HepG2 (cell line): ENCODE results near the gene UBALD1. TPM values are rescaled to one million over a fixed set of nuclear protein-coding genes. Genes with fewer than 3 reads are reported as not detected.

Experiments
- AHR ChIP-seq: IDR thresholded peaks from 2 replicates; pipeline ENCODE4 v1.6.1; 2018; ENCODE audit warnings: missing genetic modification reagents, missing compliant biosample characterization
- CENPBD1 ChIP-seq: sonication (generic); formaldehyde crosslinking; IDR thresholded peaks from 2 replicates; pipeline ENCODE4 v1.8.0; 2022; ENCODE audit warnings: missing genetic modification reagents, low read depth, mild to moderate bottlenecking, borderline replicate concordance
- DBP ChIP-seq: sonication (generic); formaldehyde crosslinking; IDR thresholded peaks from 2 replicates; pipeline ENCODE4 v1.4.0; 2020; ENCODE audit warnings: missing genetic modification reagents; ENCODE audit errors: not compliant biosample characterization
- GPBP1L1 ChIP-seq: sonication (generic); formaldehyde crosslinking; IDR thresholded peaks from 2 replicates; pipeline ENCODE4 v1.5.0; 2020; ENCODE audit warnings: mild to moderate bottlenecking, missing genetic modification reagents
- HOXA9 ChIP-seq: sonication (generic); formaldehyde crosslinking; IDR thresholded peaks from 2 replicates; pipeline ENCODE4 v1.8.1; 2022; ENCODE audit warnings: missing genetic modification reagents, mild to moderate bottlenecking, moderate library complexity, borderline replicate concordance
- KDM4B ChIP-seq: sonication (generic); formaldehyde crosslinking; IDR thresholded peaks from 2 replicates; pipeline ENCODE4 v1.4.0; 2020; ENCODE audit warnings: missing genetic modification reagents
- KLF12 ChIP-seq: sonication (generic); formaldehyde crosslinking; IDR thresholded peaks from 2 replicates; pipeline ENCODE4 v1.4.0; 2020; ENCODE audit warnings: missing genetic modification reagents, borderline replicate concordance
- MNT ChIP-seq: fragments of 450-650 bp; IDR thresholded peaks from 2 replicates; pipeline ENCODE4 v1.6.1; 2016
- MXI1 ChIP-seq: IDR thresholded peaks from 3 replicates; pipeline ENCODE4 v1.6.1; 2012; ENCODE audit warnings: low read depth, low read length, inconsistent platforms, borderline replicate concordance
- NFATC3 ChIP-seq: sonication (generic); formaldehyde crosslinking; IDR thresholded peaks from 2 replicates; pipeline ENCODE4 v1.5.1; 2020; ENCODE audit warnings: mild to moderate bottlenecking, missing genetic modification reagents
- PCBP1 ChIP-seq: fragments of 200-400 bp; formaldehyde crosslinking; IDR thresholded peaks from 2 replicates; pipeline ENCODE4 v1.6.1; 2017; ENCODE audit warnings: mild to moderate bottlenecking, low read depth, low read length, borderline replicate concordance
- POLR2AphosphoS5 ChIP-seq: IDR thresholded peaks from 2 replicates; pipeline ENCODE4 v1.6.1; 2012; ENCODE audit warnings: low read depth, low read length
- PRDM10 ChIP-seq: sonication (generic); formaldehyde crosslinking; IDR thresholded peaks from 2 replicates; pipeline ENCODE4 v1.4.0; 2020; ENCODE audit warnings: low read depth, missing genetic modification reagents
- SAP130 ChIP-seq: IDR thresholded peaks from 2 replicates; pipeline ENCODE4 v1.6.1; 2016; ENCODE audit warnings: low read depth
- TAF1 ChIP-seq: sonication (generic); formaldehyde crosslinking; IDR thresholded peaks from 2 replicates; pipeline ENCODE4 v1.4.0; 2020; ENCODE audit warnings: missing genetic modification reagents
- TARDBP ChIP-seq: sonication (generic); formaldehyde crosslinking; IDR thresholded peaks from 2 replicates; pipeline ENCODE4 v1.8.0; 2022; ENCODE audit warnings: mild to moderate bottlenecking, missing genetic modification reagents
- ZC3H4 ChIP-seq: sonication (generic); formaldehyde crosslinking; IDR thresholded peaks from 2 replicates; pipeline ENCODE4 v1.4.0; 2020; ENCODE audit warnings: missing genetic modification reagents, borderline replicate concordance
- ZNF205 ChIP-seq: IDR thresholded peaks from 2 replicates; pipeline ENCODE4 v1.6.1; 2018; ENCODE audit warnings: missing biosample characterization, missing genetic modification reagents
- ZNF260 ChIP-seq: sonication (generic); formaldehyde crosslinking; IDR thresholded peaks from 2 replicates; pipeline ENCODE4 v1.4.0; 2020; ENCODE audit warnings: missing genetic modification reagents, low read depth, mild to moderate bottlenecking, borderline replicate concordance
- ZNF616 ChIP-seq: sonication (generic); formaldehyde crosslinking; IDR thresholded peaks from 2 replicates; pipeline ENCODE4 v1.5.0; 2020; ENCODE audit warnings: low read depth, mild to moderate bottlenecking, missing genetic modification reagents
- ZNF709 ChIP-seq: sonication (generic); formaldehyde crosslinking; IDR thresholded peaks from 2 replicates; pipeline ENCODE4 v1.5.0; 2020; ENCODE audit warnings: mild to moderate bottlenecking, missing genetic modification reagents
- ZNF75D ChIP-seq: sonication (generic); formaldehyde crosslinking; IDR thresholded peaks from 2 replicates; pipeline ENCODE4 v1.8.1; 2023; ENCODE audit warnings: missing genetic modification reagents, mild to moderate bottlenecking, borderline replicate concordance
- polyA plus RNA-seq, 8 experiments: library from polyadenylated mRNA; depleted of rRNA in 3 of 8; stranded (reverse) in 7 of 8; unstranded in 1 of 8; fragments of >200 nt; fragmentation: Illumina TruSeq in 4 of 8; extraction: Trizol in 4 of 8; gene quantifications; 2 replicates each; pipeline versions ENCODE4 v1.2.1 to v1.2.3, GENCODE V29; 2011 to 2016; ENCODE audit warnings: low read depth in 4 of 8, missing spikeins in 1 of 8, mixed read lengths in 1 of 8; ENCODE audit not compliant: insufficient read depth in 1 of 8
- total RNA-seq, 5 experiments: library from RNA; depleted of rRNA; stranded (reverse); fragments of >200 nt; fragmentation: Illumina TruSeq; extraction: Trizol; gene quantifications; 2 replicates each; pipeline ENCODE4 v1.2.3, GENCODE V29; 2016; ENCODE audit warnings: low read depth in 1 of 5

Gene UBALD1
- total and polyA plus RNA-seq, 2 of the 13 experiments (the other 11 are each of a cell fraction or from before 2014, with no cell fraction given) = 6.8 to 12.3 TPM

GRCh38 chr16:4616047-4616811 lies 1.5 kb upstream of the UBALD1 start (continued):
- TF ChIP-seq PRDM10 (CRISPR knock-in tag) (peak; percentile 84; the same call in 1 of the 2 replicates), ZNF616 (no peak), AHR (CRISPR knock-in tag) (no peak), HOXA9 (CRISPR knock-in tag) (no peak), SAP130 (CRISPR knock-in tag) (peak; percentile 97), ZNF709 (CRISPR knock-in tag) (0 out of 2 replicates have a peak, but pooled peaks have one; percentile 23), PCBP1 (peak; percentile 25; the same call in 1 of the 2 replicates), CENPBD1 (CRISPR knock-in tag) (no peak), TAF1 (CRISPR knock-in tag) (peak; percentile 69), ZNF260 (no peak), KDM4B (CRISPR knock-in tag) (no peak), NFATC3 (CRISPR knock-in tag) (no peak), TARDBP (CRISPR knock-in tag) (peak; percentile 17; the same call in 1 of the 2 replicates), MXI1 (peak; percentile 89; the same call in 2 of the 3 replicates), ZNF75D (CRISPR knock-in tag) (no peak), MNT (peak; percentile 83), GPBP1L1 (no peak), DBP (CRISPR knock-in tag) (no peak), POLR2AphosphoS5 (peak; percentile 70), ZC3H4 (CRISPR knock-in tag) (no peak), KLF12 (peak; percentile 56; the same call in 1 of the 2 replicates), ZNF205 (CRISPR knock-in tag) (peak; percentile 88; the same call in 1 of the 2 replicates)
